ENCODE results near the gene MYH7B. TPM values are rescaled to one million over a fixed set of nuclear protein-coding genes. Genes with fewer than 3 reads are reported as not detected.

The MYH7B gene
- total RNA-seq, 1 experiment from 2014 or later: not detected

DNA sequence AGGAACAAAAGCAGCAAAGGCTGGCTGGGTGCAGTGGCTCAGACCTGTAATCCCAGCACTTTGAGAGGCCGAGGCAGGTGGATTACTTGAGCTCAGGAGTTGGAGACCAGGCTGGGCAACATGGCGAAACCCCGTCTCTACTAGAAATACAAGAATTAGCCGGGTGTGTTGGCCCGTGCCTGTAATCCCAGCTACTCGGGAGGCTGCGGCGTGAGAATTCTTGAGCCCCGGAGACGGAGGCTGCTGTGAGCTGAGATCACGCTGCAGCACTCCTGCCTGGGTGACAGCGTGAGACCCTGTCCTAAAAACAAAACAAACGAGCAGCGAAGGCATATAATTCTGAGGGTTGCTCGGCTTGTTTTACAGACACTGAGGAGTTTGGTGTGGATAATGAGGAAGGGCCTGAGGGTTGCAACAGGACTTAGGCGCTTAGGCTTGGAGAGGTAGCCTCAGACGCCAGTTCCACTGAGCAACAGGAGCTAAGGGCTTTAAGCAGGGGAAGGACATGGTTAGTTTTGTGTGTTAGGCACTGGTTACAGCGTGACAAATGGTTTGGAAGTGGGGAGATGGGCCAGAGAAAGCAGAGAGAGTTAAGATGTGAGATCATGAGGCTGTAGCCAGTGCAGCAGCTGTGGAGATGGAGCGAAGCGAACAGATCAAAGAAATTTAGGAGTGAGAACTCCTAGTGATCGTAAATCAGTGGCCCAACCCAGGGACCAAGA lies 1.2 kb downstream of the MYH7B start:
- no peaks in the 10 kb centered on the region for H3K9me3 ChIP-seq (ENCODE audit: low read length)
- no peaks in the 10 kb centered on the region for H4K20me1 ChIP-seq (ENCODE audit: insufficient read depth, low read depth, low read length)
- no peak for DNase-seq
- no peak overlapping the region for H2AFZ ChIP-seq (ENCODE audit: low read length)
- no peak overlapping the region for H3K4me3 ChIP-seq (ENCODE audit: low read length)
- H3K79me2 ChIP-seq (ENCODE audit: low read length): no peaks in the 10 kb centered on the region
- H3K9me2 ChIP-seq (replicated peaks; ENCODE audit: insufficient read depth, low read length): no peaks in the 10 kb centered on the region
- no peaks in the 10 kb centered on the region for H3K27me3 ChIP-seq (ENCODE audit: low read length)
- H3K9ac ChIP-seq (ENCODE audit: low read length): no peak overlapping the region; the same call in 1 of the 2 replicates
- no peak overlapping the region for H3K27ac ChIP-seq (ENCODE audit: low read length)
- H3K4me1 ChIP-seq (ENCODE audit: low read length): peaks cover 18% of the 10 kb centered on the region
- no peaks in the 10 kb centered on the region for H3K36me3 ChIP-seq (ENCODE audit: insufficient read depth, low read length)
- H3K4me2 ChIP-seq (ENCODE audit: low read depth, low read length, poor library complexity, severe bottlenecking): no peak overlapping the region

DNA sequence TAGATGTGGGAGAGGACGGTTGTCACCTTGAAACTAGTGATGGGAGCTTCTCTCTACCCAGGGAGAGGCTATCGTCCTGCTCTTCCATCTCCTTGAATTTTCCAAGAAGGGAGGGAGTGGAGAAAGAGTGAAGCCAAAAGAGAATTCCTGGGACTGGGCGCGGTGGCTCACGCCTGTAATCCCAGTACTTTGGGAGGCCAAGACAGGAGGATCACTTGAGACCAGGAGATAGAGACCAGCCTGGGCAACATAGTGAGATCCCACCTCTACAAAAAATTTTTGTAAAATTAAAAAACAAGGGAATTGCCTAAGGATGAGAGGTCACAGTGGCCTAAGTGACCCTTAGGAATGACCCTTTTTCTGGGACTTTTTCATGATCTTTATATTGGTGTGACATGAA lies 8.8 kb downstream of the MYH7B start:
- Histone ChIP-seq H3K36me3 (ENCODE audit: insufficient read depth, low read length) (no peaks in the 10 kb centered on the region), H3K9me3 (ENCODE audit: low read length) (no peaks in the 10 kb centered on the region), H3K4me1 (ENCODE audit: low read length) (no peaks in the 10 kb centered on the region), H3K79me2 (ENCODE audit: low read length) (no peaks in the 10 kb centered on the region), H3K9me2 (replicated peaks; ENCODE audit: insufficient read depth, low read length) (no peaks in the 10 kb centered on the region), H4K20me1 (ENCODE audit: insufficient read depth, low read depth, low read length) (no peaks in the 10 kb centered on the region), H2AFZ (ENCODE audit: low read length) (no peak overlapping the region), H3K9ac (ENCODE audit: low read length) (no peak overlapping the region), H3K4me2 (ENCODE audit: low read depth, low read length, poor library complexity, severe bottlenecking) (no peak overlapping the region), H3K4me3 (ENCODE audit: low read length) (no peak overlapping the region), H3K27ac (ENCODE audit: low read length) (no peak overlapping the region), H3K27me3 (ENCODE audit: low read length) (no peaks in the 10 kb centered on the region)
- no peak for DNase-seq

DNA sequence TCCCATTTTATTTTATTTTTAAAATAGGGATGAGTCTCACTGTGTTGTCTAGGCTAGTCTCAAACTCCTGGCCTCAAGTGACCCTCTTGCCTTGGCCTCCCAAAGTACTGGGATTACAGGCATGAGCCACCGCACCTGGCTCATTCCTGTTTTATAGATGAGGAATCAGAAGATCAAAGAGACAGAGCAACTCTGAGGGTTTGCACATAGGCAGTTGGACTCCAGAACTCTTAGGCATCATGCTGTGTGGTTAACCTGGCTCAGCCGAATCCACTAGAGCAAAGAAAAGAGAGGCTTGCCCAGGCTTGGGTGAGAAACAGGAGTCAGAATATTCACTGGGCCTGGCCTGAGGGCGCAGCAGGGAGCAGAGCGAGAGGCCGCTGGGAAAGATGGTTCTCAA lies 9.4 kb downstream of the MYH7B start:
- Histone ChIP-seq H3K4me2 (ENCODE audit: low read depth, low read length, poor library complexity, severe bottlenecking) (no peak overlapping the region), H3K27ac (ENCODE audit: low read length) (no peak overlapping the region), H3K9me3 (ENCODE audit: low read length) (no peaks in the 10 kb centered on the region), H2AFZ (ENCODE audit: low read length) (no peak overlapping the region), H3K36me3 (ENCODE audit: insufficient read depth, low read length) (no peaks in the 10 kb centered on the region), H4K20me1 (ENCODE audit: insufficient read depth, low read depth, low read length) (no peaks in the 10 kb centered on the region), H3K27me3 (ENCODE audit: low read length) (no peaks in the 10 kb centered on the region), H3K9me2 (replicated peaks; ENCODE audit: insufficient read depth, low read length) (no peaks in the 10 kb centered on the region), H3K4me1 (ENCODE audit: low read length) (no peaks in the 10 kb centered on the region), H3K9ac (ENCODE audit: low read length) (no peak overlapping the region), H3K4me3 (ENCODE audit: low read length) (no peak overlapping the region), H3K79me2 (ENCODE audit: low read length) (no peaks in the 10 kb centered on the region)
- DNase-seq: no peak

DNA sequence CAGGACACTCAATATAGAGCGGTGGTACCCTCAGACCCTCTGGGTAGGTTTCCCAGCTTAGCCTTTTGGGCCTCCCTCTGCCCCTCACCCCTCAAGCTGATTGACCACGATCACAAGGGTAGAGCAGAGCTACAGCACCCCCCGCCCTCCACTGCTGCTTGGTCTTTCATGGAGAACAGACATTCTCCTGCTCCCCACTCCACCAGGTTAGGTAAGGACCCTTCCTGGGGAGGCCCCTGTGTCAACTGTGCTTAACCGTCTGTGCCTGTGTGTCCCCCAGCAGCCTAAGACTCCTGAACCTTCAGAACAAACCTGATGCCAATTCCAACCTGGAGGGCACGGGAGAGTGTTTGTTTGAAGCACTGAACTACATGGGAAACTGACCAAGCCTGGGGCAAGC lies 11.8 kb downstream of the MYH7B start:
- H3K27ac ChIP-seq (ENCODE audit: low read length): no peak overlapping the region
- H3K79me2 ChIP-seq (ENCODE audit: low read length): no peaks in the 10 kb centered on the region
- no peak overlapping the region for H3K9ac ChIP-seq (ENCODE audit: low read length)
- H3K4me2 ChIP-seq (ENCODE audit: low read depth, low read length, poor library complexity, severe bottlenecking): no peak overlapping the region
- no peak for DNase-seq
- no peaks in the 10 kb centered on the region for H3K4me1 ChIP-seq (ENCODE audit: low read length)
- no peaks in the 10 kb centered on the region for H3K9me3 ChIP-seq (ENCODE audit: low read length)
- H3K4me3 ChIP-seq (ENCODE audit: low read length): no peak overlapping the region
- no peaks in the 10 kb centered on the region for H4K20me1 ChIP-seq (ENCODE audit: insufficient read depth, low read depth, low read length)
- no peaks in the 10 kb centered on the region for H3K36me3 ChIP-seq (ENCODE audit: insufficient read depth, low read length)
- H3K9me2 ChIP-seq (replicated peaks; ENCODE audit: insufficient read depth, low read length): no peaks in the 10 kb centered on the region
- H2AFZ ChIP-seq (ENCODE audit: low read length): no peak overlapping the region
- H3K27me3 ChIP-seq (ENCODE audit: low read length): no peaks in the 10 kb centered on the region

DNA sequence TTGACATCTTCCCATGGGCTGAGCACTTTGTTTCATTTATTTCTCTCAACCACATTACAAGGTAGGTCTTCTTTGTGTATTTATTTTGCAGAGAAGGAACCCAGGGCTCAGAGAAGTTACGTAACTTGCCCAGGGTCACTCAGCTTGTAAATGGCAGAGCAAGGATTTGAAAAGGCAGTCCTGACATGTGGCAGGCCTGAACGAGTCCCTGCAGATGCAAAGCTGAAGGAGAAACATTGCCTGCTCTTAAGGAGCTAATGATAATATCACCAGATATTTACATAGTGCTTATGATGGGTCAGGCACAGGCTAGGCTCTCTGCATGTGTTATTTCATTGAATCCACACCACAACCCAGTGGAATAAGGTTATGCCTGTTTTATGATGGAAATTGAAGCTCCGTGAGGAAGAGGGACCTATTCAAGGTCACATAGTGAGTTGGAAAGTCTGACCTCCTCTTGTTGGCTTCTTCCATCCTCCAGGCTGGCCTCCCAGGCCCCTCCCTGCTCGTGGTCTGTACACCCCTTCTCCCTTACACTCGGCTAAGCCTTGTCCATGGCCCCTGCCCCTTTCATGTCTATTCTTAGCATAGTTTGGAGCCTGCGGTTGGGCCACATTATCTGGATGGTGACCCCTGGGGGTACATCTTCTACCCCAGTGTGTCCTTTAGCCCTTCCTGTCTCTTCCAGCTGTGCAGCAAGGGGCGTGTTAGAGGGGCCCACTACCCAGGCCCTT lies 12.5 kb downstream of the MYH7B start:
- no peaks in the 10 kb centered on the region for H4K20me1 ChIP-seq (ENCODE audit: insufficient read depth, low read depth, low read length)

DNA sequence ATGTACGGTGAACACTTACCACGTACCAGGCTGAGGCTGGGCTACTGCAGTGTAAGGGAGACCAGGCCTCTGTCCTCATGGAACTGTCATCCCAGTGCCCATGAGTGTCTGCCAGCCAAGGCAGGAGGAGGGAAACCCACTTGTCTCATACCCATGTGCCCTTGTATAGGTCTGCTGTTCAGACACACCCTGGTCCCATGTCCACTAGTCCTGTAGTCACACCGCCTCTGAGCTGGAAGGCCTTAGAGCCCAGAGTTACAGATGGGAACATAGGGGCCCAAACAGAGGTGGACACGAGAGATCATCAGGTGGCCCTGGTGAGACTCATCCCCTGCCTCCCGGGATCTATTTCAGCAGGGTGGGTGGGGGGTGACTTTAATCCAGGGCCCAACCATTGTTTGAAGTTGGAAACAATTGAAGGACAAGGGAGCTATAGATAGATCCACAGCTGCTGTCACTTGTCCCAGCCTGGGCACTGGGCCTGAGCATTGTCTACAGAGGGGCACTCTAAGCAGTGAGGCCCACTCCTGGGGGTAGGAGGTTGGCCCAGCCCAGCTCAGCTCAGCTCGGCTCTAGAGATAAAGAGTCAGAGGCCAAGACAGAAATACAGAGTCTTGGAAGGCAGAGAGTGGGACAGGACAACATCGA lies 14.6 kb downstream of the MYH7B start:
- Histone ChIP-seq H3K4me3 (ENCODE audit: low read length) (no peak overlapping the region), H3K36me3 (ENCODE audit: insufficient read depth, low read length) (no peaks in the 10 kb centered on the region), H3K27ac (ENCODE audit: low read length) (no peak overlapping the region), H3K9me2 (replicated peaks; ENCODE audit: insufficient read depth, low read length) (no peaks in the 10 kb centered on the region), H3K4me2 (ENCODE audit: low read depth, low read length, poor library complexity, severe bottlenecking) (no peak overlapping the region), H4K20me1 (ENCODE audit: insufficient read depth, low read depth, low read length) (no peaks in the 10 kb centered on the region), H2AFZ (ENCODE audit: low read length) (no peak overlapping the region), H3K9me3 (ENCODE audit: low read length) (no peaks in the 10 kb centered on the region), H3K4me1 (ENCODE audit: low read length) (no peaks in the 10 kb centered on the region), H3K9ac (ENCODE audit: low read length) (no peak overlapping the region), H3K27me3 (ENCODE audit: low read length) (no peaks in the 10 kb centered on the region), H3K79me2 (ENCODE audit: low read length) (no peaks in the 10 kb centered on the region)
- DNase-seq: no peak

More for the DNA sequence above, 12.5 kb downstream of the MYH7B start:
- Histone ChIP-seq H3K9me2 (replicated peaks; ENCODE audit: insufficient read depth, low read length) (no peaks in the 10 kb centered on the region), H3K4me3 (ENCODE audit: low read length) (no peak overlapping the region), H3K27ac (ENCODE audit: low read length) (no peak overlapping the region), H3K79me2 (ENCODE audit: low read length) (no peaks in the 10 kb centered on the region), H3K9me3 (ENCODE audit: low read length) (no peaks in the 10 kb centered on the region), H3K36me3 (ENCODE audit: insufficient read depth, low read length) (no peaks in the 10 kb centered on the region), H3K4me2 (ENCODE audit: low read depth, low read length, poor library complexity, severe bottlenecking) (no peak overlapping the region), H3K4me1 (ENCODE audit: low read length) (no peaks in the 10 kb centered on the region), H3K27me3 (ENCODE audit: low read length) (no peaks in the 10 kb centered on the region), H2AFZ (ENCODE audit: low read length) (no peak overlapping the region), H3K9ac (ENCODE audit: low read length) (no peak overlapping the region)
- DNase-seq: no peak

DNA sequence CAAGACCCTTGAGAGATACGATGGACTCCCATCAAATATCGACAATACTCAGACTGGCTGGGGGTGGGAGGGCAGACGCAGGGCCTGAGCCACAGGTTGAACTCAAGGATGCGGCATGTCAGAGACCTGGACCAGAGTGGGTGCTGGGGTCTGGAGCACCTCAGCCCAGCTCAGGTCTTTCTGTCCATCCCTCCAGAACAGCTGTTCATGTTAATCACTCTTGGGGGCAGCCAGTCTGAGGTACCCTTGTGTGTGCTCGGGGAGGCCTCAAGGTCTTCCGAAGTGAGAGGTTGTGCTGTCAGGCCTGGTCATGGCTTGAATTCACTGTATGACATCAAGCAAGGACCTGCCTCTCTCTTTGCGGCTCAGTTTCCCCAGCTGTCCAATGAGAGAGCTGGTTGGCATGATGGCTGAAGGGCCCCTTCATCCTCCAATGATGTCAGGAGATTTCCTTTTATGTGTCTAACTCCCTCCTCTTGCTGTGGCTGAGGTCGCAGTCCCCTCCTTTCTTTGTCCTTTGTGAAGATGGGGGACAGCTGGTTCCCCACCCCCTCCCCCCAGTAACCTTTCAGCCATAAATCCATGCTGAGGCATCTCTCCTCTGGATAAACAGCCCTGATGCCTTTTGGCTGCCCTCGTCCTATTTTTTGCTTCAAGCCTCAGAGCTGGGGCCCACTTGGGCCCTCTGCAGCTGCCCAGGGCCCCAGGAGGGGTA lies 15.3 kb downstream of the MYH7B start:
- Histone ChIP-seq H3K27me3 (ENCODE audit: low read length) (no peaks in the 10 kb centered on the region), H3K79me2 (ENCODE audit: low read length) (no peaks in the 10 kb centered on the region), H3K27ac (ENCODE audit: low read length) (no peak overlapping the region), H3K36me3 (ENCODE audit: insufficient read depth, low read length) (no peaks in the 10 kb centered on the region), H3K9ac (ENCODE audit: low read length) (no peak overlapping the region), H3K4me1 (ENCODE audit: low read length) (peaks cover 3% of the 10 kb centered on the region), H3K4me2 (ENCODE audit: low read depth, low read length, poor library complexity, severe bottlenecking) (no peak overlapping the region), H4K20me1 (ENCODE audit: insufficient read depth, low read depth, low read length) (no peaks in the 10 kb centered on the region), H3K4me3 (ENCODE audit: low read length) (no peak overlapping the region), H3K9me3 (ENCODE audit: low read length) (no peaks in the 10 kb centered on the region), H3K9me2 (replicated peaks; ENCODE audit: insufficient read depth, low read length) (no peaks in the 10 kb centered on the region), H2AFZ (ENCODE audit: low read length) (no peak overlapping the region)
- DNase-seq: no peak
